Measurements from ENCODE around the gene UBE4A. TPM values are rescaled to one million over a fixed set of nuclear protein-coding genes. Genes with fewer than 3 reads are reported as not detected.

Gene UBE4A
- total RNA-seq, 1 donor from 2014 or later, result 45.0 TPM

DNA sequence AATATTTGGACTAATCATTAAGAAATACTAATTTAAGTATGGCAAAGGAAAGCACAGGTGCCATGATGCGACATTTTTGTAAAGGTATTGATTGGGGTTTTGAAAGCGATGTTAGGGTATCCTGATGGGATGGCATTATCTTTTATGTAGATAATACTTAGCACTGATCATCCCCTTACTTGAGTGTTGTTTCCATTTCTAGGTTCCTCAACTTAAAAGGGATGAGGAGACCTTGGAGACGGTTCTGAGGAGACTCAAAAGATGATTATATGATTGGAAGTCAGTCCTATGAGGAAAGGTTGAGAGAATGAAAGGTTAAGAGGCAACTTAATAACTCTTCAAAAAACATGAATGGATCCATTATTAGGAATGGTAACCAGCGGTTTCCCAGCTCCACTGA lies 88.0 kb downstream of the UBE4A start:
- Histone ChIP-seq H3K27me3 (ENCODE audit: control insufficient read depth, insufficient read depth, low read length) (no peaks in the 10 kb centered on the region), H3K4me3 (ENCODE audit: low read depth, low read length) (no peak overlapping the region), H3K36me3 (ENCODE audit: control insufficient read depth, insufficient read depth, low read length) (no peaks in the 10 kb centered on the region)
- no peak for DNase-seq (ENCODE audit: low read depth)
- TF ChIP-seq CTCF (IDR thresholded peaks at IDR 0.05; ENCODE audit: insufficient read depth, low read length, poor library complexity, severe bottlenecking), result no peak

GRCh38 chr11:118448294-118448693 lies 88.9 kb downstream of the UBE4A start:
- H3K27me3 ChIP-seq (ENCODE audit: control insufficient read depth, insufficient read depth, low read length), result no peaks in the 10 kb centered on the region
- no peaks in the 10 kb centered on the region for H3K36me3 ChIP-seq (ENCODE audit: control insufficient read depth, insufficient read depth, low read length)
- no peak overlapping the region for H3K4me3 ChIP-seq (ENCODE audit: low read depth, low read length)
- TF ChIP-seq CTCF (IDR thresholded peaks at IDR 0.05; ENCODE audit: insufficient read depth, low read length, poor library complexity, severe bottlenecking), result no peak
- DNase-seq (ENCODE audit: low read depth), result no peak

Other genes starting within 250 kb of the UBE4A start
- 0.41 and 0.79 TPM in 2 replicates for gene SCN4B, start 206.8 kb upstream of the UBE4A start, total RNA-seq
- 0.04 and 0.07 TPM in 2 replicates for gene SCN2B, start 183.0 kb upstream of the UBE4A start, total RNA-seq
- gene JAML, start 134.6 kb upstream of the UBE4A start, total RNA-seq, result 2.5 TPM in 1 of 2 replicates, not detected in the other
- gene MPZL3, start 107.2 kb upstream of the UBE4A start, total RNA-seq, result 7.9 and 9.4 TPM in 2 replicates
- 12.1 and 13.1 TPM in 2 replicates for gene MPZL2, start 95.3 kb upstream of the UBE4A start, total RNA-seq
- gene CD3E, start 54.9 kb upstream of the UBE4A start, total RNA-seq, result not detected in 2 replicates
- not detected in 2 replicates for gene CD3D, start 16.9 kb upstream of the UBE4A start, total RNA-seq
- not detected in 2 replicates for gene CD3G, start 15.3 kb upstream of the UBE4A start, total RNA-seq
- 52.6 and 52.7 TPM in 2 replicates for gene ATP5MG, start 42.0 kb downstream of the UBE4A start, total RNA-seq
- gene KMT2A, start 76.9 kb downstream of the UBE4A start, total RNA-seq, result 42.2 and 45.6 TPM in 2 replicates
- 0.62 and 1.0 TPM in 2 replicates for gene TTC36, start 167.9 kb downstream of the UBE4A start, total RNA-seq
- 47.9 and 71.6 TPM in 2 replicates for gene TMEM25, start 171.6 kb downstream of the UBE4A start, total RNA-seq
- gene IFT46, start 206.3 kb downstream of the UBE4A start, total RNA-seq, result 28.9 and 30.1 TPM in 2 replicates
- gene ARCN1, start 212.8 kb downstream of the UBE4A start, total RNA-seq, result 122 and 127 TPM in 2 replicates
- gene PHLDB1, start 248.0 kb downstream of the UBE4A start, total RNA-seq, result 99.0 and 107 TPM in 2 replicates